C4-2B (cell line): ENCODE data around the gene TMEM178B.

Experiments
- H3K27ac ChIP-seq: fragments of 450-650 bp; 2 replicates; pipeline ENCODE4 v1.5.1; 2017
- CTCF ChIP-seq: fragments of 450-650 bp; conservative IDR thresholded peaks from 2 replicates; pipeline ENCODE4 v1.5.1; 2017; ENCODE audit warnings: mild to moderate bottlenecking
- ZFX ChIP-seq: fragments of 450-650 bp; IDR thresholded peaks from 2 replicates; pipeline ENCODE4 v1.6.1; 2017

TMEM178B gene

GRCh38 chr7:141272417-141272816 lies 198.6 kb downstream of the TMEM178B start:
- H3K27ac ChIP-seq: no peak overlapping the region
- TF ChIP-seq CTCF (no peak), ZFX (no peak)

- no peak for TF ChIP-seq ZFX
- no peak for TF ChIP-seq CTCF
- H3K27ac ChIP-seq: no peak overlapping the region
Observed at GRCh38 chr7:141275350-141275749, 201.5 kb downstream of the TMEM178B start.

- TF ChIP-seq CTCF (no peak), ZFX (no peak)
- no peak overlapping the region for H3K27ac ChIP-seq
Observed at GRCh38 chr7:141276031-141276430, 202.2 kb downstream of the TMEM178B start.

GRCh38 chr7:141280100-141280499 lies 206.2 kb downstream of the TMEM178B start:
- no peak for TF ChIP-seq ZFX
- no peak for TF ChIP-seq CTCF
- H3K27ac ChIP-seq: no peak overlapping the region

- H3K27ac ChIP-seq: no peak overlapping the region
Observed at GRCh38 chr7:141281311-141281710, 207.4 kb downstream of the TMEM178B start.

GRCh38 chr7:141286522-141286921 lies 212.7 kb downstream of the TMEM178B start:
- H3K27ac ChIP-seq: no peak overlapping the region
- no peak for TF ChIP-seq CTCF
- no peak for TF ChIP-seq ZFX

More at GRCh38 chr7:141281311-141281710, 207.4 kb downstream of the TMEM178B start:
- no peak for TF ChIP-seq CTCF
- no peak for TF ChIP-seq ZFX

- H3K27ac ChIP-seq: no peak overlapping the region
- TF ChIP-seq CTCF (no peak), ZFX (no peak)
Observed at GRCh38 chr7:141287936-141288335, 214.1 kb downstream of the TMEM178B start.
